T follicular helper cell (primary cell): Measurements from ENCODE around the gene FAHD2B.
"Not testable (repeated sequence)": the region's sequence is repeated elsewhere in the genome, so short reads cannot be mapped to it uniquely, and the experiment has no call there.

ENCODE experiments used
- DNase-seq: peaks from one replicate; pipeline ENCODE4 v3.0.0-alpha.2; 2020; ENCODE audit warnings: low read depth
- total RNA-seq, 2 experiments: gene quantifications; one replicate each; lab custom pipeline; 2026; lab: John Stamatoyannopoulos, UW

Gene FAHD2B, protein sequence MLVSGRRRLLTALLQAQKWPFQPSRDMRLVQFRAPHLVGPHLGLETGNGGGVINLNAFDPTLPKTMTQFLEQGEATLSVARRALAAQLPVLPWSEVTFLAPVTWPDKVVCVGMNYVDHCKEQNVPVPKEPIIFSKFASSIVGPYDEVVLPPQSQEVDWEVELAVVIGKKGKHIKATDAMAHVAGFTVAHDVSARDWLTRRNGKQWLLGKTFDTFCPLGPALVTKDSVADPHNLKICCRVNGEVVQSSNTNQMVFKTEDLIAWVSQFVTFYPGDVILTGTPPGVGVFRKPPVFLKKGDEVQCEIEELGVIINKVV
- total RNA-seq = 3.1 to 9.1 reads per million in 2 experiments

DNA sequence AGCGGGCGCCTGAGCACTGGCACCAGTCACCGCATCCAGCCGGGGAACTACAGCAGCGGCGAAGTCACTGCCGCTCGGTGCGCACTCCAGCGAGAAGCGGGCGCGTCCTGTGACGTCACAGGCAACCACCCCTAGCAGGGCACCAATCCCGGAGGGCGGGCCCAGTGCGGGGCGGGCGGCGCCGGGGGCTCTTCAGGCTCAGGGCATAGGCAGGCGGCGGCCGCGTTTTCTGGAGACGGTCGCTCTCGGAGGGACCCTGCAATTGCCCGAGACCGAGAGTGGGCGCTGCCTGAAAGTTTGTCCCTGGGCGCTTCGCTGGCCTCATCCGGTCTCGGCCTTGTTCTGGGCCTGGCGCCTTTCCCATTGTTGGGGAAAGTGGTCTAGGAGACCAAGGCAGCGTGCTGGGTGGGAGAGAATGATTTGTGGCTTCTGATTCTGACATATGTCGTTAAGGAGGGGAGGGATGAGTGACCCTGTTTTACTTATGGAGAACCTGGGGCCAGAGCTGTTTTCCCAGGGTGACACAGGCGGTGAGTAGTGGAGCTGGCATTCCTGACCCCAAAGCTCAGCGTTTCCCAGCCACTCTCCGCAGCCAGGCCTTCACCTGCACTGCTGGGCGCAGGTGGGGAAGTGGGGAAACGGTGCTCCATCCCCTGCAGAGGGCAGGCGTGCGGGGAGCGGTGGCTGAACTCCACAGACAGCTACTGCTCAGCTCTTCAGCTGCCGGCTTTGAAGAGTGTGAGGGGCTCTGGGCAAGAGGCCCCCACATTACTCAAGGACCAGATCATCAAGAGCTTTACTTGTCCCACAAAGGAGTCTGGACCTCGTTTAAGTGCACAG lies at the start of gene FAHD2B:
Gene FAHD2B (minus strand): TSS at position 111 of the 840 bp plus-strand sequence. CDS start 3,176 bp downstream, outside the sequence.
- DNase-seq = peak; percentile 82

DNA sequence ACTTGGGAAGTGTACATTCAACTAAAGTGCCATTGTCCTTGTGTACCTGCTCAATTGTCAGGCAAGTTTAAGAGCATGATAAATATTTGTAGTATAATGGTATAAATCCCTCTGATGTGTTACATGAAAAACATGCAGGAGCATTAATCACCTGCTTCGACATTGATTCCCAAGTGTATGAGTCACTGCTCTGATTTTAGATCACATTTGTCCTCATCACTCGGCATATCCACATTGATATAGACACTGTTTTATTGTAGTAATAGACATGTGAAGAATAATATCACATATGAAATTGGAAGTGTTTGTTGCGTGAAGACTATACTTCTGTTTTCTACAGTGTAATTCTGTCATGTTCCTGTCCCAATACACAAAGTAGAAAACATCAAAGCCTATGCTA lies 49.3 kb upstream of the FAHD2B start:
- not testable (repeated sequence) for DNase-seq

DNA sequence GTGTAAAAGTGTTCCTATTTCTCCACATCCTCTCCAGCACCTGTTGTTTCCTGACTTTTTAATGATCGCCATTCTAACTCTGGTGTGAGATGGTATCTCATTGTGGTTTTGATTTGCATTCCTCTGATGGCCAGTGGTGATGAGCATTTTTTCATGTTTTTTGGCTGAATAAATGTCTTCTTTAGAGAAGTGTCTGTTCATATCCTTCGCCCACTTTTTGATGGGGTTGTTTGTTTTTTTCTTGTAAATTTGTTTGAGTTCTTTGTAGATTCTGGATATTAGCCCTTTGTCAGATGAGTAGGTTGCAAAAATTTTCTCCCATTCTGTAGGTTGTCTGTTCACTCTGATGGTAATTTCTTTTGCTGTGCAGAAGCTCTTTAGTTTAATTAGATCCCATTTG lies 34.4 kb upstream of the FAHD2B start:
- not testable (repeated sequence) for DNase-seq

DNA sequence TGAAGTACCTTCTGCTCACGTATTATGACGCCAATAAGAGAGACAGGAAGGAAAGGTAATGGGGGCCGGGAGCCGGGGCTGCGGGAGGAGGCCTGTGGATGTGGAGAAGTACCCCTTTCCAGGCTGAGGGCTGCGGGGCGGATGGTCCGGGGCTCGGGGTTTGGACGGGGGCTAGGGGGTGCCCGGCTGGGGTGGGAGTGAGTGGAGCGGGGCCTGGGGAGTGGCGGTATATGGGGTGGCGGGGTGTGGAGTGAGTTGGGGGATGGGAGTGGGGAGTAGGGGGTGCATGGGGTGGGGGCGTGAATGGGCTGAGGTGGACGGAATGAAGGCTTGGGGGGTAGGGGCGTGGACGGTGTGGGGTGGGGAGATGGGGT lies 19.2 kb upstream of the FAHD2B start:
- DNase-seq = not testable (repeated sequence)

DNA sequence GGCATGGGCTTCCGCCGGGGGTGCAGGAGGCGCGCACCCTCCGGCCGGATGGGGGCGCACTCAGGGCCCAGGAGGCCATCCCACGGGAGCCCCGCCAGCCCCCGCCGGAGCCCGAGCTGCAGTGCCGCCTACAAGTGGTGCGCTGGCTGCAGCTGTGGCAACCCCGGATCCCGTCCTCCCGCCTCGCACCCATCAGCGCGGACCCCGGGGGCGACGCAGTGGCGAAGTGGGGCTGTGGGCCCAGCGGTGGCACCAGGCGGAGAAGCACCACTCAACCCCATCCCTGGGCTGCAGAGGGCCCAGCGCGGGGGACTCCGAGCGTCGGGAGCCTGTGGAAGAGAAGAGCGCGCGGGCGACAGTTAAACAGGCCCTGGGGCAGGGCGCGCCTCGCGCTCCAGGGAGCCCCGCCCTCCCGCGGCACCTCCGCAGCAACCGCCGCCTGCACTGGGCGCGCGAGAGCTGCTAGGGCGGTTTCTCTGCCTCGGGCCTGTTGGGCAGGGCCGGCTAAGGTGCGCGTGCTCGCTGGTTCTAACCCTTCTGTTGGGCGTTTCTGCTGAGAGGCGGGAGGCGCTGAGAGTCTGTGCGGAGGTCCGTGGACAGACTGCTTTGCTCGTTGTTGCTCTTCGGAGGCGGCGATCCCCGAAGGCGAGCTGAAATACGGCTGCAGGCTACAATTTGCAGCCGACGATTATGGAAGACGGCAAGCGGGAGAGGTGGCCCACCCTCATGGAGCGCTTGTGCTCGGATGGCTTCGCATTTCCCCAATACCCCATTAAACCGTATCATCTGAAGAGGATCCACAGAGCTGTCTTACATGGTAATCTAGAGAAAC lies 18.6 kb upstream of the FAHD2B start, which contains the start of gene ANKRD36:
Gene ANKRD36 (plus strand): TSS at position 104 of the 832 bp plus-strand sequence. CDS start 587 bp downstream, at position 691.
- peak; percentile 71 for DNase-seq

DNA sequence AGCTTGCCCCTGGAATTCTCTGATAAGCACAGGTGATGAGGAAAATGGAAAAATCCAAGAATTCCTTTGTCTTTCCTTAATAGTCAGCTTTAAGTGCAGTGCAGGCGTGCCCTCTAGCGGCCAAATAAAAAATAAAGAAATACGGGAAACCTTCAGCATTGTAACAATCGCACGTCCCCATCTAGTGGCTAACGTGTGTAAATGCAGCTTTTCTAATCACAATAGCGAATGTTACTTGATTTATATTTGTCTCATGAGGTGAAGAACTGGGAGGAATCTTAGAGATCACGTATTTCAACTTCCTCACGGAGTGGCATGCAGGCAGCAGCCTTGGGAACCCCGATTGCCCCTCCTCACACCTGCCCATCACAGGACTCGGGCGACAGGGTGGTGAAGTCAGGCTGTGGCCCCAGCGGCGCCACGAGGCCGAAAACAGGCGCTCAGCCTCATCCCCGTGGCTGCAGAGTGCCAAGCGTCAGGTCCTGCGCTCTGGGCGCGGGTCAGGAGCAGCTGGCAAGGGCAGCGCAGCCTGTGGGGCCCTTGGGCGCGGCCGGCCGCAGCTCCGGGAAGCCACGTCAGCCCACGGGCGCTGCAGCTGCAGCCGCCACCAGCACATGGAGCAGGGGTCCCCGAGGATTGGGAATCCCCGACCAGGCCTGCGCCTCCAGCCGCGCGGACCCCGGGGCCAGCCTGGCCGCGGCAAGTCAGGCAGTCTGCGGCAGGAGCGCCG lies 17.8 kb upstream of the FAHD2B start:
- DNase-seq = peak; percentile 43

DNA sequence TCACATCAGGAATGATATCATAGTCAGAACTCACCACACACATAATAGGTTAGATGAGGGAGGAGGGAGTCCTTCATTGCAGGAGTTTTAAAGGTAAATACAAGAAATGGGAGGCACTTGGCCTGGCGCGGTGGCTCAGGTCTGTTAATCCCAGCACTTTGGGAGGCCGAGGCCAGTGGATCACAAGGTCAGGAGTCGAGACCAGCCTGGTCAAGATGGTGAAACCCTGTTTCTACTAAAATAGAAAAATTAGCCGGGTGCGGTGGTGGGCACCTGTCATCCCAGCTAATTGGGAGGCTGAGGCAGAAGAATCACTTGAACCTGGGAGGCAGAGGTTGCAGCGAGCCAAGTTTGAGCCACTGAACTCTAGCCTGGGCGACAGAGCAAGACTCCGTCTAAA lies 16.6 kb upstream of the FAHD2B start:
- DNase-seq = not testable (repeated sequence)

DNA sequence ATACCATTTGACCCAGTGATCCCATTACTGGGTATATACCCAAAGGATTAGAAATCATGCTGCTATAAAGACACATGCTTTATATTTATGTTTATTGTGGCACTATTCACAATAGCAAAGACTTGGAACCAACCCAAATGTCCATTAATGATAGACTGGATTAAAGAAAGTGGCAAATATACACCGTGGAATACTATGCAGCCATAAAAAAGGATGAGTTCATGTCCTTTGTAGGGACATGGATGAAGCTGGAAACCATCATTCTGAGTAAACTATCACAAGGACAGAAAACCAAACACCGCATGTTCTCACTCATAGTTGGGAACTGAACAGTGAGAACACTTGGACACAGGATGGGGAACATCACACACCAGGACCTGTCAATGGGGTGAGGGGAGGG lies 12.2 kb upstream of the FAHD2B start:
- DNase-seq = not testable (repeated sequence)

DNA sequence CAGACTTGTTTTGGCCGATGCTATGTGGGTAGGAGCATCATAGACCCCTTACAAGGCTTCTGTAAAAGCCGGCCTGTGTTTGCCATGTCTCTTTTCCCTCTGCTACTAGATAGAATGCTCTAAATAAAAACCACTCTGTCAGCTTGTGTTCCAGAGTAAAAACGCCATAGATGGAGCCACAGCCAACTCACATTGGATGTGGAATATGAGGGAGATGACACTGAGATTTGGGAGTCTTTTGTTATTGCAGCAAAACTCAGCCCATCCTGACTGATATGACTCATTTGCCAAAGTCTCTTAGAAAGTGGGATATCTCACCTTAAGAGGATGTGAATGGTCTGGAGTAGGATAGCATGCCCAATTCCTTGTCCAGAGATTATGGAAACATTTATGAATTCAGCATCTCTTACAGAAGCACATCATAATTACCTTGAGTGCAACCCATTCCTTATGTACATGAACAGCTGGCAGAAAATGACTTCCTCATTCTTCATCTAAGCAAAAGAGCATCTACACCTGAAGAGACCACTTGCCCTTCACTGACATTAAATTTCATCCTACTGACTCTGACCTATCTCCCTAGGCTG lies 4.2 kb upstream of the FAHD2B start:
- DNase-seq = not testable (repeated sequence)

DNA sequence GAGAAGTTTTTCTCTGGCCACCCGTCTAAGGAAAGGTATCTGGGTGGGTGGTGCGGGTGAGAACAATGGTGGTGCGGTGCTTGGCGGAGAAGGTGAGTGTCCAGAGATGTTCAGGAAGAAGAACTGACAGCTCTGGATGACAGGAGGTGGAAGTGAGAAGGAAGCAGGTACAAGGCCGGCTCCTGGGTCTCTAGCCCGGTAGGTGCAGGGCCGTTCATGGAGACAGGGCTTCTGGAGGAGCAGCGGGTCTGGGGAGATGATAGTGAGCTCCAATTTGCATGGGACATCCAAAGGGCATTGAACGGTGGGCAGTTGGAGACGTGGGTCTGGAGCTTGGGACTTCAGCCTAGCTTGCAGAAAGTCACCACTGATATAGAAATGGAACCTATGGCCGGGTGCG lies 979 bp upstream of the FAHD2B start:
- DNase-seq = no peak

DNA sequence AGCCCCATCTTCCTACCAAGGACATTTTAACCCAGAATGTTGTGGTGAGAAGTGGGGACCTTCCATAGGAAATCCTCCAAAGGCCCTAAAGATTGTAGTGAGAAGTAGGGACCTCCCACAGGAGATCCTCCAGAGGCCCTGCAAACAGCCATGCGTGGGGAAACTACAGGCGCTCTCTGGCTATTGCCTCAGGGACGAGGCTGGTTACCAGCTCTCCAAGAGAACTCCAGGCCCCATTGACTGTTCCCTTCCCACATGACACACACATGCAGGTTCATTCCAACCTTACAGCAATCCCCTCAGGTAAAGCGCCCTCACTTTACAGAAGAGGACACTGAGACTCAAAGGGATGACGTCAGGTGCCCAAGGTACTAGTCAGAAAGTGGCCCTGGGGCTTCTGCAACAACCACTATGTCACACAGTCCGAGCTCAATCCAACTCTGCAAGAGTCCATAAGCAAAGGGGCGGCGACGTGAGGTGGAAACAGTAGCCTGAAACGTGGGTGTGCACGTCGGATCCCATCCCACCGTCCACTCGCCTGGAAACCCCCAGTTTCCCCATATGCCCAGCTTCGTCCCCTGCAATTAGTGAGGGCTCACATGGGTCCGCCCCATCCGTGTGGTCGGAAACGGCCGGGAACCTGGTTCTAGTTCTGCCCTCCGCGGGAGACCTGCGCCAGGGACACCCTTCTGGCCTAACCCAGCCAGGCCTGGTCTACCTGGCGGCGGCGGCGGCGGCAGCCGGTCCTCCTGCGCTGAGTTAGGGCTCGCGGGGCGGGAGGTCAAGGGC lies 505 bp downstream of the FAHD2B start:
- DNase-seq = not testable (repeated sequence)

DNA sequence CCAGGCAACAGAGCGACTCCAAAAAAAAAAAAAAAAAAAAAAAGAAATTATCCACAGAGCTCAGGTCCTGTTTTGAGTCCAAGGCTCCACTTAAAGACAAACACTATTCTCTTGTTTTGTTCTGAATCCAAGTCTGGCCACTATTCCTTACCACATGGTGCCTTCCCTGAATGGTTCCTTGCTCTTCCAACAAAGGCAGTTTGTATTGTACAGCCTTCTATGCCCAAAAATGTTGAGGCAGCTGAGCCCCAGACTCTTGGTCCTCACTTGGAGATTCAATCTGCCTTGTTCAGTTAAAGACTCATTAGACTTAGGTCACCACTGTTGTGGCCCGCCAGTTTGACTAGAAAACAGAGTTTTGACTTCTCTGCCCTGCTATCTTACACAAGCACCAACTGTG lies 1.7 kb downstream of the FAHD2B start:
- not testable (repeated sequence) for DNase-seq

DNA sequence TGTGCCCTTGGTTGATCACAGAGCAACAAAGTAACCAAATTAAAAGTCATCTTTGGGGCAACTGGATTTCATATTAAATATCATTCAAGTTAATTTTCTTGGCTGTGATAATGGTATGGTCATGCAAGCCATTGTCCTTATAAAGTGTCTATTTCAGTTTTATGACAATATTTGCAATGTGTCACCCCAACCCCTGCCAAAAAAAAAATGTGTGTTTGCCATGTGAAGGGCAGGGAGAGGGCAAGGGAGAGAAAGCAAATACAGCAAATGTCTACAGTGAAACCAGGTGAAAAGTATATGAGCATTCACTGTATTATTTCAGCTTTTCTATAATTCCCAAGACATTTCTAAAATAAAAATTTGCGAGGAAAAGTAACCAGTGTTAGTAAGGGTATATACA lies 6.0 kb downstream of the FAHD2B start:
- DNase-seq = not testable (repeated sequence)

DNA sequence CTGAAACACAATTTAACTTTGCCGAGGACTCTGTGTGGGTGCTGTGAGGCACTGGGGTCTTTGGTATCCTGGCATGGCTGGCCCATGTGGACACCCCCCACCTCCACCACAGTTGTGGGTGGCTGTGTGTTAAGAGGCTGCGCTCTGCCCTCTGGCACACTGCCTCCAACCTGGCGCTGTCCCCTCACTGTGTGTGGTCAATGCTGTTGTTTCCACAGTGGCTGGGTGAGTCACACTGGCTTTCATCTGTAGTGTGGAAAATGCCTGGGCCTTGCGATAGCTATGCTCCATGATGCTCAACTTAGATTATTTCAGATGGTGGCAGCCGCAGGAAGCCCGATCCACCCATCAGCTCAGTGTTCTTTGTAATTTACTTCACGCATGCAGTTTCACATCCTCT lies 9.6 kb downstream of the FAHD2B start:
- DNase-seq = not testable (repeated sequence)

DNA sequence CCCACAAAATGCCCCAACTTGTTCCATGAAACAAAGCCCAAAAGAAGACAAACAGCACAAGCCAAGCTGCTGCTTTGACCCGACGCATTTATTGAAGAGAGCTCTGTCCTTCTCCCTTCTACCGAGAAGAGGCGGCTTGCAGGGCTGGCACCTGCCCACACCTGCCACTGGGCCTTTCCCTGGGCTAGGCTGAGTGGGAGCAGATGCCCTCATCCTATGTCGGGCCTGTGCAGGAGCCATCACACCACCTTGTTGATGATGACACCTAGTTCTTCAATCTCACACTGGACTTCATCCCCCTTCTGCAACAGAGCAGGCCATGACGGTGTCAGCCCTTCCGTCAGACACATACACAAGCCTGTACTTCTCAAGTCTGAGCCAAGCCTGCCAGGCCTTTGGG lies 11.2 kb downstream of the FAHD2B start:
- DNase-seq = not testable (repeated sequence)

DNA sequence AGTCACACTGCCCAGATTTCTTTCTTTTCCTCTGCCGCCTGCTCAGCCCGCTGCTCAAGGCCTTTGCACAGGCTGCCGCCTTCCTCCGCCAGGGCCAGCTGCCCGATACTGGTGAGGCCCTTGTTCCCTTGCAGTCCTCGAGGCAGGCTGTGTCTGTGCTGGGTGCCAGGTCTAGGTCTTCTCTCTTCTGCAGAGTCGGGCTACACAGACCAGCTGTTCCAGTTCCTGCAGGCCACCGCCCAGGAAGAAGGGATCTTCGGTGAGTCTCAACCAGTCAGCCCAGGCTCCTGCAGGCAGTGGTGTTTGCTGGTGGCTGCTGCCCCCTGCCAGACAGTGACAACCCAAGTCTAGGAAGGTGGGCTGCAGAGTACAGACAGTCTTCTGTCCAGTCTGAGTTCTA lies 12.5 kb downstream of the FAHD2B start:
- not testable (repeated sequence) for DNase-seq

DNA sequence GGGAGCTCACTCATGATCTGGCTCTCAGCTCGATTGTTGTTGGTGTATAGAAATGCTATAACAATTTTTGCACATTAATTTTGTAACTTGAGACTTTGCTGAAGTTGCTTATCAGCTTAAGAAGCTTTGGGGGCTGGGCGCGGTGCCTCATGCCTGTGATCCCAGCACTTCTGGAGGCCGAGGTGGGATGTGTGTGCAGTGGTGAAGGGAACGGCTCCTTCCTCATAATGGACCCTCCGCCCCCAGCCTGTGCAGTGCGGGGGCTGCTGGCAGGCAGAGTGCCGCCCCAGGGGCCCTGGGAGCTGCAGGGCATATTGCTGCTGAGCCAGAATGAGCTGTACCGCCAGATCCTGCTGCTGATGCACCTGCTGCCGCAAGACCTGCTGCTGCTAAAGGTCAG lies 13.8 kb downstream of the FAHD2B start:
- DNase-seq = not testable (repeated sequence)

DNA sequence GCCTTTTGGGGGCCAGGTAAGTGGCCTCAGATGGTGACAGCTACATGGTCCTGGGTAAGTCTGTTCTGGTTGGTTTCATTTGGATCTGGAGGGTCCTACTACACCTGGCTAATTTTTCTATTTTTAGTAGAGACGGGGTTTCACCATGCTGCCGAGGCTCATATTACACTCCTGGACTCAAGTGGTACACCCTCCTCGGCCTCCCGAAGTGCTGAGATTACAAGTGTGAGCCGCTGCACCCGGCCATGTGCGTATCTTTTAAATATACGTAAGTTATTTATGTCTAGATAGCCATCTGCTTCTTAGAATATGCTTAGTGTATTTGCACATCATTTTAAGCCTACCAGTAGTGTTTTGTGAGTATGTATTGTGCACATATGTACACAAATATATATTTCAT lies 17.5 kb downstream of the FAHD2B start:
- DNase-seq = not testable (repeated sequence)

DNA sequence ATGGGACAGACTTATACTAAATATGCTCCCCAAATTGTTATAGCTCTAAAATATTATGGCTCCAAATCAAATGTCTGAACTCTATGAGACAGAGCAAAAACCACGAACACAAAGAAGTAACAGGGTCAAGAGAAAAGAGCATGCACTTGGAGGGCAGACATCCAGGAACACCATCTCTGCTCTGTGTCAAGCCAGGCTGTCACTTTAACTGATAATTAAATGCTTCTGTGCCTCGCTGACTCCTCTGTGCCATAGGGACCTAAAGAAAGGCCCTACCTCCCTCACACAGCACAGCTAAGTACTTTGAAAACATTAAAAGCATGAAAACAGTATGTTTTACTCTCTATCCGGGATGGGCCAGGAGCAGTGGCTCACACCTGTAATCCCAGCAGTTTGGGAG lies 23.8 kb downstream of the FAHD2B start:
- not testable (repeated sequence) for DNase-seq

DNA sequence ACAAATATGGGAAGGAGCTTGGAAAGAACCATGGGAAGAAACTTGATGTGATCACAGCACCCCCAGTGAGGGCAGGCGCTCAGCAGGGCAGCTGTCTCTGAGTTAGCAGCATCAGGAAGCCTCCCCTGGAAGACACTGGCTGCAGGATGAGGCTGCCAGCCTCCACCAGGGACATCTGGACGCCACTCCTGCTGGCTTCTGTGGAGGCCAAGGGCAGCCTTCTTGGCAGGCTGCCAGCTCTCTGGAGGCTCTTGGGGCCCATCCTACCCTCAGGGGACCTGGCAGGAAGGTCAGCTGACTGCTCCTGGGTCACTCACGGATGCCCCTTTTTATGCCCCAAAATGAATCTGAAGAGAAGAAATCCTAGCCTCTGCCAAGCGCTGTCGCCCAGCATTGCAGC lies 26.0 kb downstream of the FAHD2B start:
- DNase-seq = not testable (repeated sequence)
